ENCODE data around the gene DAZ3. TPM values are rescaled to one million over a fixed set of nuclear protein-coding genes. Genes with fewer than 3 reads are reported as not detected.
"Not testable (repeated sequence)": the region's sequence is repeated elsewhere in the genome, so short reads cannot be mapped to it uniquely, and the experiment has no call there.

The DAZ3 gene, protein sequence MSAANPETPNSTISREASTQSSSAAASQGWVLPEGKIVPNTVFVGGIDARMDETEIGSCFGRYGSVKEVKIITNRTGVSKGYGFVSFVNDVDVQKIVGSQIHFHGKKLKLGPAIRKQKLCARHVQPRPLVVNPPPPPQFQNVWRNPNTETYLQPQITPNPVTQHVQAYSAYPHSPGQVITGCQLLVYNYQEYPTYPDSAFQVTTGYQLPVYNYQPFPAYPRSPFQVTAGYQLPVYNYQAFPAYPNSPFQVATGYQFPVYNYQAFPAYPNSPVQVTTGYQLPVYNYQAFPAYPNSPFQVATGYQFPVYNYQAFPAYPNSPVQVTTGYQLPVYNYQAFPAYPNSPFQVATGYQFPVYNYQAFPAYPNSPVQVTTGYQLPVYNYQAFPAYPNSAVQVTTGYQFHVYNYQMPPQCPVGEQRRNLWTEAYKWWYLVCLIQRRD
- polyA plus RNA-seq, result not detected

DNA sequence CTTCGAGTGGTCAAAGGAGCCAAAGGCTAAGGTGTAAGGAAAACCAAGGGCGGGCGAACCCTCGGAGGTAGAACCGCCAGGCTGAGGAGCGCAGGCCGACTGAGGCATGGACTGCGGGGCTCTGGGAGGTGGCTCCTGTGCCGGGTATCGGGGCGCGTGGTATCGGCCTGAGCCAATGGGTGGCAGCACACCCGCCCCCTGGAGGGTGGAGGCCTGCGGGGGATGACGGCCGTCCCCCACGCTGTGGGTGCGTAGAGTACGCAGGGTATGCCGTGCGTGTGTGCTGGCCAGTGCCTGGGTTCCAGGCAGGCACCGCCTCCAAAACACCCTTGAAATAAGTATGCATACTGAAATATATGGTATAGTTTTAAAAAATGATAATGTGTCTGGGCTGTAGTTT is at the start of gene DAZ3:
DAZ3 (minus strand) TSS at position 101 of the 400 bp plus-strand sequence. CDS start 208 bp downstream, outside the sequence.
- no CpG with 5 or more reads among the region's 23 CpGs for WGBS, 3 donors

DNA sequence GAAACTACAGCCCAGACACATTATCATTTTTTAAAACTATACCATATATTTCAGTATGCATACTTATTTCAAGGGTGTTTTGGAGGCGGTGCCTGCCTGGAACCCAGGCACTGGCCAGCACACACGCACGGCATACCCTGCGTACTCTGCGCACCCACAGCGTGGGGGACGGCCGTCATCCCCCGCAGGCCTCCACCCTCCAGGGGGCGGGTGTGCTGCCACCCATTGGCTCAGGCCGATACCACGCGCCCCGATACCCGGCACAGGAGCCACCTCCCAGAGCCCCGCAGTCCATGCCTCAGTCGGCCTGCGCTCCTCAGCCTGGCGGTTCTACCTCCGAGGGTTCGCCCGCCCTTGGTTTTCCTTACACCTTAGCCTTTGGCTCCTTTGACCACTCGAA is 20.4 kb upstream of the DAZ3 start, which contains the start of gene DAZ4:
DAZ4 (plus strand) TSS at position 301 of the 400 bp plus-strand sequence. CDS start 208 bp downstream, outside the sequence.
- 100% methylated on average over 3 of the region's 23 CpGs; no CpG with 5 or more reads in 2 of the 3 donors for WGBS, 3 donors
- H3K27ac ChIP-seq (ENCODE audit: low read depth, low read length), result not testable (repeated sequence)

More for the DNA sequence above, at the start of gene DAZ3:
- H3K27ac ChIP-seq (ENCODE audit: low read depth, low read length), result not testable (repeated sequence)

DNA sequence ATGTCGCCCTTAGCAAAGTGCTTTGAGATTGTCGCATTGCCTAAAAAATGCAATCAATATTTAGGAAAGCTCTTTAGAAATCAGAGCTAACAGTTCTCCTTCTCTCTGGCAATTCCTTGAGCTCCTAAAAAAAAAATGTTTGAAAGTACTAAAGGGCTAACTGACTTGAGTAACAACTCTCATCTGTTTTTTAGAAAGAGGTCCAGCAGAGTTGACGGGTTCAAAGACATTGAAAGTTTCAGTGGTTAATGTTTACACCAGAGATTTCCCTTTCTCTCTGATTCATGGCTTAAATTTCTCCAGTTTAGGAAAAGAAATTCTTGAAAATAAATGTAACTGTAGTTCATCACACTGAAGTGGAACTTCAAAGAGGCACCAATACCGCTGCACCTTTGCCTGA is 11.9 kb upstream of the DAZ3 start:
- no CpG with 5 or more reads among the region's 4 CpGs for WGBS, 3 donors
- H3K27ac ChIP-seq (ENCODE audit: low read depth, low read length), result not testable (repeated sequence)

DNA sequence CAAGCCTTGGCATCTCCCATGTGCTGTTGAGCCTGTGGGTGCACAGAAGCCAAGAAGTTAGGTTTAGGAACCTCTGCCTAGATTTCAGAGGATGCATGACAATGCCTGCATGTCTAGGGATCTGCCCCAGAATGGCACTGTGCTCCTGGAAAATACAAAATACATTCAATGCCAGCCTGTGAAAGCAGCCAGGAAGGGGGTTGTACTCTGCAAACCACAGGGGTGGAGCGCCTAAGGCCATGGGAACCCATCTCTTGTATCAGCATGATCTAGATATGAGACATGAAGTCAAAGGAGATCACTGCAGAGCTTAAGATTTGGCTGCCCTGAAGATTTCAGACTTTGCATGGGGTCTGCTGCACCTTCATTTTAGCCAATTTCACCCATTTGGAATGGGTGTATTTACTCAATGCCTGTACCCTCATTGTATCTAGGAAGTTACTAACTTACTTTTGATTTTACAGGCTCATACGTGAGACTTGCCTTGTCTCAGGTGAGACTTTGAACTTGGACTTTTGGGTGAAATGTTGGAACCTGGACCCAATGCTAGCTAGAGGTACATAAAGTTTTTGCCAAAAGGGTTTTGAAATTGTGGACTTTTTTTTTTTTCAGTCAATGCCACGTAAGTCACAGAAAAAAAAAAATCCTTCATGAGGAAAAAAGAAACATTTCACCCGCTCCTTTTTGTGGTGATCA is 11.1 kb upstream of the DAZ3 start:
- 33 to 37% methylated on average over 1 of the region's 4 CpGs; no CpG with 5 or more reads in 1 of the 3 donors for WGBS, 3 donors

DNA sequence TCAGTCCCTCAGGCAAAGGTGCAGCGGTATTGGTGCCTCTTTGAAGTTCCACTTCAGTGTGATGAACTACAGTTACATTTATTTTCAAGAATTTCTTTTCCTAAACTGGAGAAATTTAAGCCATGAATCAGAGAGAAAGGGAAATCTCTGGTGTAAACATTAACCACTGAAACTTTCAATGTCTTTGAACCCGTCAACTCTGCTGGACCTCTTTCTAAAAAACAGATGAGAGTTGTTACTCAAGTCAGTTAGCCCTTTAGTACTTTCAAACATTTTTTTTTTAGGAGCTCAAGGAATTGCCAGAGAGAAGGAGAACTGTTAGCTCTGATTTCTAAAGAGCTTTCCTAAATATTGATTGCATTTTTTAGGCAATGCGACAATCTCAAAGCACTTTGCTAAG is 8.6 kb upstream of the DAZ3 start:
- no CpG with 5 or more reads among the region's 3 CpGs for WGBS, 3 donors
- H3K27ac ChIP-seq (ENCODE audit: low read depth, low read length), result not testable (repeated sequence)

More for the DNA sequence above, 11.1 kb upstream of the DAZ3 start:
- H3K27ac ChIP-seq (ENCODE audit: low read depth, low read length), result not testable (repeated sequence)

Other genes starting within 250 kb of the DAZ3 start
- not detected for gene BPY2B, start 195.4 kb downstream of the DAZ3 start, polyA plus RNA-seq
- not detected for gene DAZ4, start 20.5 kb upstream of the DAZ3 start, polyA plus RNA-seq
- not detected for gene BPY2C, start 238.7 kb upstream of the DAZ3 start, polyA plus RNA-seq

Data from adipose tissue (tissue), 3 donors.